ENCODE data around the gene DRAXIN. TPM values are rescaled to one million over a fixed set of nuclear protein-coding genes. Genes with fewer than 3 reads are reported as not detected.

Gene DRAXIN
- total RNA-seq, 2 donors from 2014 or later, result 0.06 TPM; not detected in 1

- peak; percentile 56 to 70 for ATAC-seq
These were observed 55.4 kb downstream of the DRAXIN start for GRCh38 chr1:11746795-11747487.

GRCh38 chr1:11748294-11749202 lies 57.0 kb downstream of the DRAXIN start:
- ATAC-seq, result no peak
- intact Hi-C loops (cut with DNase I), result no loop called here
- no peak for DNase-seq

More at GRCh38 chr1:11746795-11747487, 55.4 kb downstream of the DRAXIN start:
- DNase-seq, result no peak
- intact Hi-C loops (cut with DNase I), result no loop called here

GRCh38 chr1:11749203-11749689 lies 57.7 kb downstream of the DRAXIN start:
- peak; percentile 63 for DNase-seq
- intact Hi-C loops (cut with DNase I), result no loop called here
- ATAC-seq, result peak; percentile 44 to 66

- no peak for ATAC-seq
- no peak for DNase-seq
- intact Hi-C loops (cut with DNase I), result no loop called here
These were observed 58.5 kb downstream of the DRAXIN start for GRCh38 chr1:11749996-11750395.

- ATAC-seq (no peak), DNase-seq (no peak)
- intact Hi-C loops (cut with DNase I), result no loop called here
These were observed 59.6 kb downstream of the DRAXIN start for GRCh38 chr1:11751087-11751486.

- ATAC-seq (no peak), DNase-seq (no peak)
- intact Hi-C loops (cut with DNase I), result no loop called here
These were observed 61.0 kb downstream of the DRAXIN start for GRCh38 chr1:11752359-11753088.

DNA sequence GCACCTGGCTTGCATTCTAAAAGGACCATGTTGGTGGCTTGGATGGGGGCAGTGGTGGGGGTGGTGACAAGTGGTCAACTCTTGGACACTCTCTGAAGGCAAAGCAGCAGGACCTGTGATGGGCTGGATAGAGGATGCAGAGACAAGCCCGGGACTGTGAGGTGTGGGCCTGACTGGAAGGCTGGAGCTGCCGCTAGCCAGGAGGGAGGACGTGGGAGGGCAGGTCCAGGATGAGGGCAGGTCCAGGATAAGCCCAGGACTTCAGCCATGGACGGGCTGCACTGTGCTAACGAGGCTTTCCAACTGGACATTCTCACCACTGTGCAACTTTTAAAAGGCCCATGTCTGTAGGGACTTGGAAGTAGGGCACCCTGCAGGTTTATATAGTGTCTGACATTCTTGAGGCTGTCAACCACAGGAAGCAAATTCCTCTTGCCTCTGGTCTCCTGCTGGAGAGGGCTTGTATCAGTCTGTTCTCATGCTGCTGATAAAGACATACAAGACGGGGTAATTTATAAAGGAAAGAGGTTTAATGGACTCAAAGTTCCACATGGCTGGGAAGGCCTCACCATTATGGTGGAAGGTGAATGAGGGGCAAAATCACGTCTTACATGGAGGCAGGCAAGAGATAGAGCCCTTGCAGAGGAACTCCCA lies 62.2 kb downstream of the DRAXIN start:
- DNase-seq (peak; percentile 10), ATAC-seq (peak in 1 of 2 donors; percentile 35)
- intact Hi-C loops (cut with DNase I), result no loop called here

- ATAC-seq (no peak), DNase-seq (no peak)
- intact Hi-C loops (cut with DNase I), result no loop called here
These were observed 65.5 kb downstream of the DRAXIN start for GRCh38 chr1:11757047-11757446.

GRCh38 chr1:11759791-11760190 lies 68.3 kb downstream of the DRAXIN start:
- ATAC-seq (no peak), DNase-seq (no peak)
- intact Hi-C loops (cut with DNase I), result no loop called here

GRCh38 chr1:11761285-11761684 lies 69.8 kb downstream of the DRAXIN start:
- DNase-seq (no peak), ATAC-seq (no peak)
- intact Hi-C loops (cut with DNase I), result no loop called here

GRCh38 chr1:11761988-11762406 lies 70.5 kb downstream of the DRAXIN start, which contains the start of gene C1orf167:
Gene C1orf167, plus strand, starts transcription at chr1:11762193. Its CDS starts 2,208 bp downstream, at chr1:11764401.
- intact Hi-C loops (cut with DNase I), result no loop called here
- ATAC-seq, result peak; percentile 19 to 40
- peak; percentile 17 for DNase-seq

GRCh38 chr1:11764115-11764514 lies 72.6 kb downstream of the DRAXIN start:
- no peak for ATAC-seq
- DNase-seq, result no peak
- intact Hi-C loops (cut with DNase I), result no loop called here

GRCh38 chr1:11764519-11764918 lies 73.0 kb downstream of the DRAXIN start:
- no peak for DNase-seq
- ATAC-seq, result no peak
- intact Hi-C loops (cut with DNase I), result no loop called here

DNA sequence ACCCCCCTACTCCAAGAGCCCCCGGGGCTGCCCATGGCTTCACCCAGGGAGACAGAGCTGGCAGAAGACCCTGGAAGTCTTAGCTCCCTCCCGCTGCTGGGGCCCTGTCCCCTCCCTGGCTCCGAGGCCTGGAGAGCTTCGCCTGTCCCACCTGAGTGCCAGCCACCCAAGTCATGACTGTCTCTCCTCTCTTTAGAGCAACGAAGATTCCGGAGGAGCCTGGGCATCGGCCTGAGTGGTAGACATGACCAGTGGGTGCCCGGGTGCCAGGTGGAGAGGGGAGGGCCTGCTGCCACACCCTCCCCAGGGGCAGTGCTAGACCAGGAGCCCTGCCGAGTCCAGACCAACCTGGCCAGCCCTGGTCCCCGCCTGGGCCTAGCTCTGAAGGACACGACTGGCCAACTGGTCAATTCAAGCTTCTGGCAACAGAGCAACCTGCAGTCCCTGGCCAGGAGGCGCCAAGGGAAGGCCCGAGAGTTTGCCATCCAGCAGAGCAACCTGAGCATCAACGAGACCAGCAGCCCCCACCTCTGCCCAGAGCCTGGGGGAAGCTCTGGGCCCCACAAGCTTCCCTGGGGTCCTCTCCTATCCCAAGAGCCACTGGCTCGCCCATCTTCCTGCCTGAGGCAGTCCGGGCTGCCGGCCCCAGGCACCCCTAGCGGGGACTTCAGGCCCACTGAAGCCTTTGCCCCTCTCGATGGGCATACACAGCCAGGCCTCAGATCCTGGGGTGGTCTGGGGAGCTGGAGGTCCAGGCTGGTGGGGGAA lies 74.3 kb downstream of the DRAXIN start:
- ATAC-seq, result no peak
- DNase-seq, result peak; percentile 17
- intact Hi-C loops (cut with DNase I), result no loop called here

GRCh38 chr1:11766429-11766776 lies 74.9 kb downstream of the DRAXIN start:
- intact Hi-C loops (cut with DNase I), result no loop called here
- DNase-seq (peak; percentile 13), ATAC-seq (no peak)

DNA sequence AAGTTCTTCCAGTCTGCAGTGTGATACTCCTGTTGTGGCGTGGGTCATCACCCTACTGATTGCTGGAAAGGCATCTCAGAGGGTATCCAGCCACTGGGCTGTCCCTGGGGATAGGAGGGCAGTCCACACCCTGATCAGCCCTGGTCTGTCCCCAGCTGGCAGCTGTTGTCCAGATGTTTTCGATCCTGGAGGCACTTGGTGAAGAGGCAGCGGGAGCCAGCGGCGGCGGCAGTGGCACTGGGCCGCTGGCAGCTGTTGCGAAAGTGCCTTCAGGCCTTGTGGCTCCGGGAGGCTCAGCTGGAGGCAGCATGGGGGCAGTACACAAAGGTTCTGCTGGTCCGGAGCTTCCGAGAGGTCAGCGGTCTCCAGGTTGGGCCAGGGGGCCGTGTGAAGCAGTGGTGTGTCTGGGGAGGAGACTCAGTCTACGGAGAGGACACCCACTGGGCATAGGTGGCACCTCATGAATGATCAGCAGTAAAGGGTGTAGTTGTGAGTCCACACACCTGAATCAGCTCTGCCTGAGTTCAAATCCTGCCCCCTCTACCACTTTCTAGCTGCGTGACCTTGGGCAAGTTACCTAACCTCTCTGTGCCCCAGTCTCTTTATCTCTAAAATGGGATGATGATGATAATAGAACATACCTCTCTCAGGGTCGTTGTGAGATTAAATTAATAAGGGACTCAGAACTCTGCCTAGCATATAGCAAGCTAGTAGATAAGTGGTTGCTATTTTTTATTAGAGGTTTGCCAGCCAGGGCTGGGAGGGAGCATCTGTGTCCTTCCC lies 76.6 kb downstream of the DRAXIN start:
- peak; percentile 12 for DNase-seq
- ATAC-seq, result no peak
- intact Hi-C loops (cut with DNase I), result no loop called here

- DNase-seq, result peak; percentile 15
- intact Hi-C loops (cut with DNase I), result no loop called here
These were observed 77.3 kb downstream of the DRAXIN start for GRCh38 chr1:11768821-11769220.

GRCh38 chr1:11769274-11769673 lies 77.8 kb downstream of the DRAXIN start:
- DNase-seq (no peak), ATAC-seq (no peak)
- intact Hi-C loops (cut with DNase I), result no loop called here

More at GRCh38 chr1:11768821-11769220, 77.3 kb downstream of the DRAXIN start:
- ATAC-seq, result no peak

Measured in left cardiac atrium (tissue), 4 donors.